OCI-LY1 (cell line): Measurements from ENCODE around the gene ADGB.

ENCODE experiments used
- CTCF ChIP-seq: fragments of 200-600 bp; sonication (generic), shearing (Covaris generic); IDR thresholded peaks from 2 replicates; pipeline ENCODE4 v1.5.1; 2017; ENCODE audit warnings: mild to moderate bottlenecking, antibody characterized with exemption, low read length, moderate library complexity, mixed read lengths
- EZH2 ChIP-seq: fragments of 200-600 bp; sonication (generic), shearing (Covaris generic); IDR thresholded peaks from 2 replicates; pipeline ENCODE4 v1.8.0; 2017; ENCODE audit warnings: borderline replicate concordance, mixed run types, mild to moderate bottlenecking, antibody characterized with exemption, low read length, moderate library complexity, mixed read lengths

GRCh38 chr6:146855889-146856288 lies 257.1 kb downstream of the ADGB start:
- no peak for TF ChIP-seq CTCF
- TF ChIP-seq EZH2: no peak
